ENCODE data around the gene ZNF668.
"Not testable (repeated sequence)": the region's sequence is repeated elsewhere in the genome, so short reads cannot be mapped to it uniquely, and the experiment has no call there.

Gene ZNF668

GRCh38 chr16:31061126-31061812 lies 12.8 kb downstream of the ZNF668 start:
- DNase-seq (ENCODE audit: low read depth, low spot score) = no peak

GRCh38 chr16:31055613-31056012 lies 18.4 kb downstream of the ZNF668 start:
- DNase-seq (ENCODE audit: low read depth, low spot score) = no peak

DNA sequence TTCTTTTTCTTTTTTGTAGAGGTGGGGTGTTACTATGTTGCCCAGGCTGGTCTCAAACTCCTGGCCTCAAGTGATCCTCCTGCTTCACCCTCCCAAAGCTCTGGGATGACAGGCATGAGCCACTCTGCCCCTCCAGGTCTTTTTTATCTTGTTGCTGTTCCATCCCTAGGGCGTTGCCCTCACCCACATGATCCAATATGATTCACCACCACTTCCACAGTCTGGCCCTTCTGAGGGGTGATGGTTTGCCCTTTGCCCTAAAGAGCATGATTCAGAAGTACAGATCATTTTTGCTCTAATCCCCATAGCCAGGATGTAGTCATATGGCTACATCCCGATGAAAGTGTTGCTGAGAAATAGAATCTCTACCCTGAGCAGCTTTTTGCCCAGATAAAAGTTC lies 21.9 kb downstream of the ZNF668 start:
- no peak for DNase-seq (ENCODE audit: low read depth, low spot score)

DNA sequence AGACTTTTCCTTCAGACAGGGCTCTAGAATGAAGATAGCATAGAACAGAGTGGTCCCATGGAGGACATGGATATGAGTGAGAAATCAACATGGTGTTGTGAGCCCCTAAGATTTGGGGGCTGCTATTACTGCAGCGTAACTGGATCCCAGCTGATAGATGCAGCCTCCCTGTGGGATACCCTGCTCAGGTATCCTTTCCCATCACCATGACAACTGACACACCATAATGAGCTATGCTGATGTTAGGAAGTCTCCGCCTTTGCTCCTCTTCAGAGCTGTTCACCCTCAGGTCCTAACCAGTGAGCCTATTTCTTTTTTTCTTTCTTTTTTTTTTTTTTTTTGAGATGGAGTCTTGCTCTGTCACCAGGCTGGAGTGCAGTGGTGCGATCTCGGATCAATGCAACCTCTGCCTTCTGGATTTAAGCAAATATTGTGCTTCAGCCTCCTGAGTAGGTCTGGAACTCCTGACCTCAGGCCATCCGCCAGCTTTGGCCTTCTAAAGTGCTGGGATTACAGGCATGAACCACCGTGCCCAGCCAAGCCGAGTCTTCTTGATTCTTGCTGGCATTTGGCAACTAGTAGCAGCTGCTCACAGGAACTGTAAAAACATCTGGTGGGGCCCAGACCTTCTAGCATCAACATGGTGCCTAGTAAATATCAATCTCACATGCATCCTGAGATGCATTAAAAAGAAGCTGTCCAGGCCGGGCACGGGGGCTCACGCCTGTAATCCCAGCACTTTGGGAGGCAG lies 23.6 kb downstream of the ZNF668 start:
- DNase-seq (ENCODE audit: low read depth, low spot score) = no peak

DNA sequence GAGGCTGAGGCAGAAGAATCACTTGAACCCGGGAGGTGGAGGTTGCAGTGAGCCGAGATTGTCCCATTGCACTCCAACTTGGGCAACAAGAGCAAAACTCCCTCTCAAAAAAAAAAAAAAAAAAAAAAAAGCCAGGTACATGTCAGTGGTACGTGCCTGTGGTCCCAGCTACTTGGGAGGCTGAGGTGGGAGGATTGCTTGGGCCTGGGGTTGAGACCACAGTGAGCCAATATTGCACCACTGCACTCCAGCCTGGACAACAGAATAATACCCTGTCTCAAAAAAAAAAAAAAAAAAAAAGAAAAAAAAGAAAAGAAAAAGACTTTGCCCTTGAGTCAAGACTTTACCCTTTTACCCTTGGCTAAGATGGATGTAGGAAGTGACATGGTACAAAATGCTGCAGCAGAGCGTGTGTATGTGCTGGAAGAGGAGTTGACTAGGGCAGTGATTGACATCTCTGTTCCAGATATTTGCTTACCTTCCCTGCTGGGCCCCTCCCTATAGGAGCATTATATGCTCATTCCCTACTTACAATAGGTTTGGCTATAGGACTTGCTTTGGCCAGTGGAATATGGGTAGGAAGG lies 30.1 kb downstream of the ZNF668 start:
- no peak for DNase-seq (ENCODE audit: low read depth, low spot score)

DNA sequence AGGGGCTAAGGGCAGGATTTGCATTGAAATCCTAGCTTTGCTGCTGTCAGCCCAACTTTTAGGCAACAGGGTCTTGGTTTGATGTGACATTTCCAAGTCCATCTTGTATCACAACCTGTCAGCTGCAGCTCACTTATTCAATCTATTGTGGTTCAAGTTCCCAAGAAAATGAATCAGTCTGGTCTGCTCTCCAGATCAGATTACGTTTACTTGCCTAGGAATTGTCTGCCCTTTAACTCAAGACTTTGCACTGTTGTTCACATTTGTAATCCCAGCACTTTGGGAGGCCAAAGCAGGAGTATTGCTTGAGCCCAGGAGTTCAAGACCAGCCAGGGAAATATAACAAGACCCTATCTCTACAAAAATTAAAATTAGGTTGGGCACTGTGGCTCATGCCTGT lies 30.7 kb downstream of the ZNF668 start:
- DNase-seq (ENCODE audit: low read depth, low spot score) = no peak

- no peak for DNase-seq (ENCODE audit: low read depth, low spot score)
These were observed 31.2 kb downstream of the ZNF668 start for GRCh38 chr16:31042866-31043265.

DNA sequence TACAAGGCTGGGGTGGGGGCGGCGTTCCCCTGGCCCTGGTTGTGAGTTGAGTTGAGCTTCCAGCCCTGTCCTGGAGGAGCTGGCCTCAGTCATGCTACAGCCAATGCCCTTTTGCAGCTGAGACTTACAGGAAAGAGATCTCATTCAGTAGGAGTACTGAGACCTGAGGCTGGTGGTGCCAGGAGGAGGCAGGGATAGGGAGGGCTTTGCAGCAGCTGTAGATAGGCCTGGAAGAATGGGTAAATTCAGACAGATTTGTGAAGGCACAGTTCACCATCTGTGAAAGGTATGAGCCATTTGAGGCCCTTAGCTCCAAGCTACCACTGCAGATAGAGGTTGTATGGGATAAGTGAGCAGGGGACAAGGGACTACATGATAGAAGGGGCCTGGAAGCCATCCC lies 35.0 kb downstream of the ZNF668 start:
- DNase-seq (ENCODE audit: low read depth, low spot score) = no peak

- DNase-seq (ENCODE audit: low read depth, low spot score) = no peak
These were observed 37.3 kb downstream of the ZNF668 start for GRCh38 chr16:31036691-31037090.

- DNase-seq (ENCODE audit: low read depth, low spot score) = peak; percentile 69
These were observed 40.1 kb downstream of the ZNF668 start for GRCh38 chr16:31033709-31034492.

DNA sequence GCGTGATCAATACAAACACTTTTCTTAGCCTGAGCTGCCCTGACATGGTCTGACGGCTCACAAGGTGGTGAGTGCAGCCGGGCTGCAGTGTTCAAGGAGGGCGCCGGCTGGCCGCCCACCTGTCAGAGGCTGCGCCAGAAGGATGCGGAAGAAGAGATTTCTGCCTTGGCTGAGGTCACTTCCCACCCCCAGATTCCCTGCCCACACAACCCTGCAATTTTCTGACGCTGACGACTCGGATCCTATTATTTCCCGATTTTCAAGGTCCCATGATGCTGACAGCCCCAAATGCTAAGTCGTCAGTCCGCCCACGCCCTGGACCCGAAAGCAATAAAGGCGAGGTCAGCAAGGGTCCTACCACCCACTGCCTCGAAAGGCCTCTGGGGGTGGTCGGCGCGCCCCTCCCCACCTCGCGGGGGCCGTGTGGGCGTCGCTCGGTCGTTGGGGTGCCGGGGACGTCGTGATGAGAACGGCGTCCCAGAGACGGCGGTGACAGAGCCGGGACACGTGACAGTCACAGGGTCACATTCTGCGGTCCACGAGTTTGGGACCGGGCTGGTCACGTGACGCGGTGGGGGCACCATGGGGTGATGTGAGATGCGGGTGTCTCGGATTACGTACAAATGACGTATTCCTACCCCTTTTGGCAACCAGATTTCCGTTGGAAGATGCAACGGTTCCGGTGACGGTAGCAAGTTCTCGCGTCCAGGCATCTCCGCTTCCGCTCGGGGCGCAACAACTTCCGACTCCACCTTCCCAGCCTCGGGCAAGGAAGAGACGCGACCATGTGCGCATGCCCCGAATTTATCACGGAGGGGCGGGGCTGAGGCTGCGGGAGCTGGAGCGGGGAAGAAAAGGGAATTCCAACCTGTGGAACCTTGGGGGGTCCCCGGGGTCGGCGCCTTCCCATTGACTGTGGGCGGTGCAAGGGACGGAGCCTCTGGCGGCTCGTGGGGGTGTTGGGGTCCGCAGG lies 41.0 kb downstream of the ZNF668 start, which contains the start of gene STX4:
Gene STX4, plus strand, starts transcription at position 823 of the 973 bp plus-strand sequence. CDS start 248 bp downstream, outside the sequence.
- DNase-seq (ENCODE audit: low read depth, low spot score) = peak; percentile 93

DNA sequence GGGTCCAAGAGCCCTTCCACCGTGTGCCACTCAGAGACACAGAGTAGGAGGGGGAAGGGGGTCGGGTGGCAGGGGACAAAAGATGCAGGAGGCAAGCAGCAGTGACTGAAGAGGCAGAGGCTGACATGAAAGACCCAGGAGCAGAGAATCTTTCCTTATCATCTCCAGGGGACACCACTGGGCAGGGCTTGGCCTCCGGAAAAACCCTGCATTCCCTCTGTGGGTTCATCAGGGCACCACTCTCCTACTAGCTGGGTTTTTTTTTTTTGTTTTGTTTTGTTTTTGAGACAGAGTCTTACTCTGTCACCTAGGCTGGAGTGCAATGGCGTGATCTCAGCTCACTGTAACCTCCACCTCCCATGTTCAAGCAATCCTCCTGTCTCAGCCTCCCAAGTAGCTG lies 42.8 kb downstream of the ZNF668 start:
- DNase-seq (ENCODE audit: low read depth, low spot score) = no peak

- DNase-seq (ENCODE audit: low read depth, low spot score) = no peak
These were observed 44.8 kb downstream of the ZNF668 start for GRCh38 chr16:31029272-31029671.

GRCh38 chr16:31025339-31025738 lies 48.7 kb downstream of the ZNF668 start:
- DNase-seq (ENCODE audit: low read depth, low spot score) = no peak

DNA sequence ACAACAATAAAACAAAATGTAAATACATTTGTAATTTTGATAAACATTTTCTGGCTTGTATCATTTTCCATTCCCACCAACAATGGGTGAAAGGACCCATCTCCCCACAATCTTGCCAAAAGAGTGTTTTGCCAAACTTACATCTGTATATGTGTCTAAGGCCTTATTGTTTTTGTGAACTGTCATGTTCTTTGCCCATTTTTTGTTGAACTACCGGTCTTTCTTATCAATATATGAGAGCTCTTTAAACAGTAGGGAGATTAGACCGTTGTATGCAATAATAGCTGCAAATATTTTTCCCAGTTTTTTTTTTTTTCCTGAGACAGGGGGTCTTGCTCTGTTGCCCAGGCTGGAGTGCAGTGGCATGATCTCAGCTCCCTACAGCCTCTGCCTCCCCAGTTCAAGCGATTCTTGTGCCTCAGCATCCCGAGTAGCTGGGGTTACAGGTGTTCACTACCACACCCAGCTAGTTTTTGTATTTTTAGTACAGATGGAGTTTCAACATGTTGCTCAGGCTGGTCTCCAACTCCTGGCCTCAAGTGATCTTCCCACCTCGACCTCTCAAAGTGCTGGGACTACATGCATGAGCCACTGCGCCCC lies 50.3 kb downstream of the ZNF668 start:
- no peak for DNase-seq (ENCODE audit: low read depth, low spot score)

- no peak for DNase-seq (ENCODE audit: low read depth, low spot score)
These were observed 50.8 kb downstream of the ZNF668 start for GRCh38 chr16:31023252-31023602.

DNA sequence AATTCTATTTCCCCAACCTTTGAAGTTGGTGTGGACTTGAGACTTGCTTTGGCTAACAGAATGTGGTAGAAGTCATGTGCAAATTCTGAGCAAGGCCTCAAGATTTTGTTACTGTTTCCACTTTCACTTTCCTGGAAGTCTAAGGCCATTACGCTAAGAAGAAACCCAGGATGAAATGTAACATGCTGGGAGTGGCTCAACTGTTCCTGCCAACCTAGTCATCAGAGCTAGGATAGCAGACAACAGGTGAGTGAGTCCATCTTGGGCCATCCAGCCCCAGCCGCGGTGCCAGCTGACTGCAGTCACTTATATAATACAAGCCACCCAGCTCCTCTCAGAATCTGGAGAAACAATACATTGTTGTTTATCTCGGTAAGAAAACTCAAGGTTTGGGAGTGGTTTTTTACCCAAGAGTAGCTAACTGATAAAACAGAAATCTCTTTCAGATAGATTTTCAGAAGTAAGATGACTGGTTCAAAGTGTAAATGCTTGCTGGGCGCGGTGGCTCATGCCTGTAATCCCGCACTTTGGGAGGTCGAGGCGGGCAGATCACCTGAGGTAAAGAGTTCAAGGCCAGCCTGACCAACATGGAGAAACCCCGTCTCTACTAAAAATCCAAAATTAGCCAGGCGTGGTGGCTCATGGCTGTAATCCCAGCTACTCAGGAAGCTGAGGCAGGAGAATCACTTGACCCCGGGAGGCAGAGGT lies 51.3 kb downstream of the ZNF668 start:
- DNase-seq (ENCODE audit: low read depth, low spot score) = no peak

- no peak for DNase-seq (ENCODE audit: low read depth, low spot score)
These were observed 53.5 kb downstream of the ZNF668 start for GRCh38 chr16:31020536-31020935.

- DNase-seq (ENCODE audit: low read depth, low spot score) = not testable (repeated sequence)
These were observed 56.3 kb downstream of the ZNF668 start for GRCh38 chr16:31017756-31018155.

- no peak for DNase-seq (ENCODE audit: low read depth, low spot score)
These were observed 58.0 kb downstream of the ZNF668 start for GRCh38 chr16:31016018-31016417.
